Activated effector memory CD4-positive, alpha-beta T cell treated with anti-CD3 and anti-CD28 coated beads, Interleukin-2, amount 50 U/mL, for 16 hours (primary cell): ENCODE data around the gene LNX2.

ENCODE experiments used
- DNase-seq: peaks from one replicate; pipeline ENCODE4 v3.0.0-alpha.2; 2020

Gene LNX2

GRCh38 chr13:27549406-27549981 is 70.8 kb downstream of the LNX2 start:
- no peak for DNase-seq

- DNase-seq = no peak
Measured at GRCh38 chr13:27542220-27542619, 78.1 kb downstream of the LNX2 start.

DNA sequence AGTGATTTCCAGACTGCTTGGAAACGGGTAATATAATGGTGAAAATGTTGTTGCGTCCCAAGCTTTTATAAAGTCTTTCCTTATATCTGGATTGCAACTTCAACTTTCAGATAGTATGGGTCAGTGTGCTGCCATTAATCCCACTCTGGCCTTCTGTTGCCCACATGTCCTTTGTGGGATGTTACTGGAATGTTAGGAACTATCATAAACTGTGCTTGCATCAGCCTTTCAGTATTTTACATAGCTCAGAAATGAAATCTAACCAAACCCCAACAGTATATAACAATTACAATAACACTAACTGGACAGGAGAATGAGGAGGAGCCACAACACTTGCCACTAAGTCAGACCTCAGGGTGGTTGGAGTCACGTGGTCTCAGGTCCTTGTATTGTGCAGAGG is 78.9 kb downstream of the LNX2 start:
- no peak for DNase-seq

- DNase-seq = no peak
Measured at GRCh38 chr13:27536361-27537101, 83.8 kb downstream of the LNX2 start.

DNA sequence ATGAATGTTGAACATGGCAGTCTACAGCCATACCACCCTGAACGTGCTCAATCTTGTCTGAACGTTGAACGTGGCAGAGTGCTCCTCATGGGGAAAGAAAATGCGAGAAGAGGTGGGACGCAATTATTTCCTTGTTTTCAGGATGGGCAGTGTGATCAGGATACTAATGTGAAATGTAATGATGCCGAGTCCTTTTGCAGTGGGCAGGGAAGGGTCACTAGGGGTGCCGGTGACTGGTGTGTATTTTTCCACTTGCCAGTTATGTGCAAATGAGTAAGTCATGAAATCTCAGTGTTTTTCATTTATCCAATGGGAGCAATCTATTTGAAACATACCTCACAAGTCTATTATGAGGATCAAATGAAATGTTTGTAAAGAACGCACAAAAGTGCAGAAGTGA is 84.8 kb downstream of the LNX2 start:
- no peak for DNase-seq

- no peak for DNase-seq
Measured at GRCh38 chr13:27534981-27535380, 85.3 kb downstream of the LNX2 start.

- DNase-seq = no peak
Measured at GRCh38 chr13:27534108-27534980, 86.0 kb downstream of the LNX2 start.

- peak; percentile 79 for DNase-seq
Measured at GRCh38 chr13:27533155-27533643, 87.1 kb downstream of the LNX2 start.

- DNase-seq = no peak
Measured at GRCh38 chr13:27528908-27529307, 91.4 kb downstream of the LNX2 start.

DNA sequence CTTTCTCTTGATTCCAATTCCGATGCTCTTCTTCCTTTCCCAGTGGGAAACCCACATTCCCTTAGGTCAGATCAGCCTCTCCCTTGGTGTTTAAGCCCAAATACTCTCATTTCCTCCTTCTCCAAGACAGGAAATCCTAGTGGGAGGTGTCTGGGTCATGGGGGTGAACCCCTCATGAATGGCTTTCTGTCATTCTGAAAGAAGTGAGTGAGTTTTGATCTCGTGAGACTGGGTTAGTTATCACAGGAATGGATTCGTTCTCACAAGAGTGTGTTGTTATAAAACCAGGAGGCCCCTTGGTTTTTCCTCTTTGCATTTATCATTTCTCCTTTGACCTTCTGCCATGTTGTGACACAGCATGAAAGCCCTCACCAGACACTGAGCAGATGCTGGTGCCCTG is 93.8 kb downstream of the LNX2 start:
- DNase-seq = no peak

- DNase-seq = no peak
Measured at GRCh38 chr13:27524981-27525975, 95.1 kb downstream of the LNX2 start.

GRCh38 chr13:27523346-27524073 is 96.8 kb downstream of the LNX2 start:
- no peak for DNase-seq

DNA sequence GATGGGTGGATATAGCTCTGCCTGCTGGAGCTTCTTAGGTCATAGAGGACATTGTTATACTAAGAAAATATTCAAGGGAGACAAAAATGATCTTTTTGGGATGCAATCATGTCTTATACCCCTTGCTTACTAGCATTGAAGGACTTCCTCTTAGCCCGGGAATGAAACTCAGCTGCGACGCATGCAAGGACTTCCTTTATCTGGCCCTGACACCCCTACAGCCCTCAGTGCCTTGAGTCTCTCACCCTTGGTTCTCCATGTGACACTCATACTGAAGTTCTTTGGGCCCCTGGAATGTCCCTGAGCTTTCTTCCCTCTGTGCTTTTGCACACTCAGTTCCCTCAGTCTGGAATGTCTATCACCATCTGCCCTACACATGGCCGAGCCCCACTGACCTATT is 97.5 kb downstream of the LNX2 start:
- DNase-seq = no peak

GRCh38 chr13:27516103-27516502 is 104.2 kb downstream of the LNX2 start:
- DNase-seq = no peak

DNA sequence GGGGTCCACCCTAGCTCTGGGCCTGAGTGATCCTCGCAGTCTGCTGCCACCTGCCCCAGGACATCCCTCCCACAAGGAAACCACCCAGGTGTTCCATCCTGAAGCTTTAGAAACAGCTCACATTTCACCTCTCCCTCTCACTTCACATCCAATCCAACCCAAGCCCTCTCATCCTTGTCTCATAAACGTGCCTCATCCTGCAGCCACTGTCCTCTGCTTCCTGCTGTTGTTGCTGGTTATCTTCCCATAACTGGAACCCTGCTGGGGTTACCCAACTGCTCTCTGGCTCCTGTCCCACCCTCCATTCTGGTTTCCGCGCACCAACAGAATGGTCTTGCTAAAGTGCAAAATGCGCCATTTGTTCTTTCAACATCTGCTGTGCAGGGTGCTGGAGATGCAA is 110.2 kb downstream of the LNX2 start:
- no peak for DNase-seq

- DNase-seq = no peak
Measured at GRCh38 chr13:27508802-27509201, 111.5 kb downstream of the LNX2 start.

- no peak for DNase-seq
Measured at GRCh38 chr13:27505792-27506191, 114.5 kb downstream of the LNX2 start.

DNA sequence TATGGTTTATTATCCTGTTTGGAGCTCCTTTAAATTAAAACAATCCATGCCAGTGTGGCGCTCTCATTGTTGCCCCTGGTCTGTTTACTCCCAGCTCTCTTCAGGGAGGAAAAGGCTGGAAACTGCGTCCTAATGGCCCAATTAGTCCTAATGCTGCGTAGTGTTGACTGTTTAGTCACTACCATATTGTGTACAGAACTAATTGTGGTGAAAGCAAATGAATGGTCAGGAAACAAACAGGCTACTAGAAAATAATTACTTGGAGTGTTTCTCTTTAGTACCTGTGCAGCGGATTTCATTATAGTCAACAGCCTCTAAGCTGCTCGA is 115.5 kb downstream of the LNX2 start:
- no peak for DNase-seq

DNA sequence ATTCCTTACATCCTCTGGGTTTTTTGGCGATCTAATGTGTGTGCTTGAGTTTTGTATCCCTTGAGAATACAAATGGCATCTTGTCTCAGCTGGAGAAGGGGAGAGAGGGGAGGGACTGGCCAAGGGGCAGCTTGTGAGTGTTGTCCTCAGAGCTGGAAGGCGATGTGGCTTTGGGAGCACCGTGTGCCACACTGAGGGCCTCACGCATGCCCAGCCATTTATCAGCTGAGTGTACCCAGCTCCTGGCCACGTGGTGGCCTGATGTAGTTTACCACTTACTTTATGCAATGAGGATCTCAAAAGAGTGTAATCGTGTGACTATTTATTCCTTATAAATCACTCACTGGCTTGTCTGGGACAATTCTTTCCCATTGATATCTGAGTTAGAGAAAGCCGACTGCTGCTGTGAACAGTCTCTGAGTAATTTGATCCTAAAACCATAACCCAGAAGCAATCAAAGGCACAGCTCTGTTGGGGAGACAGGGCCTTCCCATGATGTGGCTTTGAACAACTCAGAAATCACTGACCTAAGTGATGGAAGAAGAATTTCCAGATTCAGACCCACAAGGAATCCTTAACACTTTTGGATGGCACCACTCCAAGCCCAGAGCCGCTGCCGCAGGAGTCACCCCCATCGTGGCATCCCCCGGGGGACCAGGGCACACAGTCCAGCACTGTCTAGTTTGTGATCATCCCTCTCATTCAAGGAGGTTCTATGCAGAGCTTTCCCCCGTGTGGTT is 116.0 kb downstream of the LNX2 start:
- DNase-seq = no peak

- no peak for DNase-seq
Measured at GRCh38 chr13:27500806-27501534, 119.4 kb downstream of the LNX2 start.
